M059J (cell line): ENCODE data around the gene SLC4A3. TPM values are rescaled to one million over a fixed set of nuclear protein-coding genes. Genes with fewer than 3 reads are reported as not detected.
A peak's percentile ranks its signal among the peaks of the same experiment; 100 is the strongest.
"Not testable (repeated sequence)": the region's sequence is repeated elsewhere in the genome, so short reads cannot be mapped to it uniquely, and the experiment has no call there.

Experiments used
- DNase-seq: peaks from one replicate; pipeline ENCODE4 v3.0.0-alpha.2; 2012; ENCODE audit warnings: low read depth
- total RNA-seq: library from RNA; depleted of rRNA; stranded (reverse); fragments of >200 nt; shearing (Covaris generic); gene quantifications from 2 replicates; pipeline ENCODE4 v1.2.3, GENCODE V29; 2014; rRNA removed

Gene SLC4A3
- total RNA-seq, 1 experiment from 2014 or later = 2.6 TPM

DNA sequence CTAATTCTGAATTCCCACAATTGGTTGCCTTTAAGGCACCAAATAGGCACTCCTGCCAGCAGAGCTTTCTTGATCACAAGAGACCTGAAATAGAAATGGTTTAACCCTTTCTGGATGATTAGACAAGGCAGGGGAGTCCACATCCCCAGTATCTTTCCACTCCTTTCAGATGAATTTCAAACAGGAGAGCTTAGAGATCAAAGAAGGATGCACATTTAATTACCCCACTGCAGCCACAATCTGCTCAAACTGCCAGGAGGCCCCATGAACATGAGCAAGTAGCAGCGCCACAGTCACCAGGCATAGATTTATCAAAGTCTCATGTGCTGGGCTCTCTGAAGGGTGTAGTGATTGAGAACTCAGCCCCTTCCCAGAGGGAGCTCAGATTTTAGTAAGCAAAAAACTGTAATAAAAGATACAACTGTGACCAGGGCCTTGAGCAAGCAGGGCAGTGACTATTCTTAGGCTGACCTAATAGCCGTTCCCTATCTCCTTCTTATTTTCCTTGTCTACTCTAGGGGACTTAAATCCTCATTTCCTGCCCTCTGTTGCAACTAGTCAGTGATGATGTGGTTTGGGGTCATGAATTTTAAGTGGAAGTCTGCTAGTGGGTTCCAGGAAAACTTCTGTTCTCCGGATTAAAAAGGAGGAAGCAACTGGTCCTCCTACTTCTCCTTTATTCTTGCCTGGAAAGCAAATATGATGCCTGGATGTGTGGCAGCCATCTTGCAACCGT lies 53.7 kb downstream of the SLC4A3 start:
- DNase-seq = peak; percentile 29

DNA sequence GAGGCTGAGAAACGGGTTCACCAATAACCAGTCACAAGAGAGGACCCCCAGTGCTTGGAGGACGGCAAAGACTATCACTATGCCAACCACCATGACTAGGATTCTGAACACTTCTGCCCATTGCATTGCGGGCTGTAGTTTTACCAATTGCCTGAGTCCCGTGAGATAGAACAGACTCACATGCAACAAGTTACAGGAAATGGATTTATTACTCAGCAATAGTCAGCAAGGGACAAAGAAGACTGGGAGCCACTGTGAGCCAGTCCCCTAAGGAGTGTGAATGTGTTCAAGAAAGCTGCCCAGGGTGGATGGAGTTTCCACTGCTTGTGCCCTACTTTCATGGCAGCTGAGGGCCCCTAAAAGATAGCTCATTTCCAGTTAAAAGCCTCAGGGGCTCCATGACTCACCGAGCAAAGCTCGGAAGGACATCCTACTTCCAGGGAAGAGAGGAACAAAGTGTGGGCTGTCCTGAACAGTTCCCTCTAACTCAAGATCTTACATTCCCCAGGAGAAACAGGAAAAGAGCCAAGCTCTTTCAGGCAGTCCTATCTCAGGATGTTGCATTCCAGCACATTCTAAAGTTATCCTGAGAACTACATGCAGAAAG lies 54.4 kb downstream of the SLC4A3 start:
- peak; percentile 81 for DNase-seq

DNA sequence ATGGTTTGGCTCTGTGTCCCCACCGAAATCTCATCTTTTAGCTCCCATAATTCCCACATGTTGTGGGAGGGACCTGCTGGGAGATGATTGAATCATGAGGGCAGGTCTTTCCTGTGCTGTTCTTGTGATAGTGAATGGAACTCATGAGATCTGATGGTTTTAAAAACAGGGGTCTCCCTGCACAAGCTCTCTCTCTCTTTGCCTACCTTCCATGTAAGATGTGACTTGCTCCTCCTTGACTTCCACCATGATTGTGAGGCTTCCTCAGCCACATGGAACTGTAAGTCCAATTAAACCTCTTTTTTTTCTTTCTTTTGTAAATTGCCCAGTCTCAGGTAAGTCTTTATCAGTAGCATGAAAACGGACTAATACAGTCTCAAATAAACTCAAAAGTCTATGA lies 56.0 kb downstream of the SLC4A3 start:
- DNase-seq = not testable (repeated sequence)

DNA sequence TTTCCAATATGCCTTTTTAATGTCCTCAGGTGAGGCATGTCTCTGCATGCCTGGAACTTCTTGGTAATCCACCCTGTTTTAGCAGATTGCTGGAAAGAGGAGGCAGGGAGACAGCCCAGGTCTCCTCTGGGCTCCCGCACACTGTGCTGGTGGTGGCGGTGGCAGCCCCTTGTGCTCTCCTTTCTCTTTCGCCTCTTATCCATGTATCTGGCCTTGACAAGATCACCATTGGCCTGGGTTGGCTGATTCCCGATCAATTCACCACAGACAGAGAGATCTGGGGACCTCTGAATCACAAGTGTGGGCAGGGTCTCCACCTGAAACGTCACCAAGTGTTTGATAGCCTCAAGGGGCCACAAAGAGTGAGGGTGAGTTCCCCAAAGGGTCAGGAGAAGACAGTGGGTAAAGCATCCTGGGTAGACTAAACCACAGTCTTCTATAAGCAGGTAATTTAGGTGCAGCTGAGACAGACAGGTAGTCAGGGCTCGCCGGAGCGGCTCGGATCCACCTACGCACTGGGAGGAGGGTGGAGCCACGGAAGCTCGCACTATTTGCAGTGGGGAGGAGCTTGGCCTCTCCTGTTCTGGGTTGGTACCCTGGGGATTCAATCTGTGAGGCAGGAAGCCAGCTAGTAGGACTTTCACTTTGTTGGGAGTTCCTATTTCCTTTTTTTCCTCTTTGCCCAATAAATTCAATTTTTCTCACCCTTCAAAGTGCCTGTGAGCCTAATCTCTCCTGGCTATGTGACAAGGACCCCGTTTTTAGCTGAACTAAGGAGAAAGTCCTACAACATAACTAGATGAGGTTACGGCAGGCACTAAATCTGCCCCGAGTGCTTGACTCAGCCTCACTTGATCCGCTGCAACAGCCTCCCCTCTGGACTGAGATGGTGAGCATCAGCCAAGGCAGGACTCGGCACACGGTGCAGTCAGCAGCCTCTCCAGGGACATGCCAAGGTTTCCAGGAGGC lies 57.6 kb downstream of the SLC4A3 start:
- DNase-seq = peak; percentile 79

DNA sequence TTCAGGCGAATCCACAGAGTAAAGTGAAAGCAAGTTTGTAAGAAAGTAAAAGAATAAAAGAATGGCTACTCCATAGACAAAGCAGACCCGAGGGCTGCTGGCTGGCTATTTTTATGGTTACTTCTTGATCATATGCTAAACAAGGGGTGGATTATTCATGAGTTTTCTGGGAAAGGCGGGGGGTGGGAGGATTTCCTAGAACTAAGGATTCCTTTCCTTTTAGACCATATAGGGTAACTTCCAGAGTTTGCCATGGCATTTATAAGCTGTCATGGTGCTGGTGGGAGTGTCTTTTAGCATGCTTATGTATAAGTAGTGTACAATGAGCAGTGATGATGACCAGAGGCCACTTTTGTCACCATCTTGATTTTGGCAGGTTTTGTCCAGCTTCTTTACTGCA lies 59.8 kb downstream of the SLC4A3 start:
- peak; percentile 89 for DNase-seq

DNA sequence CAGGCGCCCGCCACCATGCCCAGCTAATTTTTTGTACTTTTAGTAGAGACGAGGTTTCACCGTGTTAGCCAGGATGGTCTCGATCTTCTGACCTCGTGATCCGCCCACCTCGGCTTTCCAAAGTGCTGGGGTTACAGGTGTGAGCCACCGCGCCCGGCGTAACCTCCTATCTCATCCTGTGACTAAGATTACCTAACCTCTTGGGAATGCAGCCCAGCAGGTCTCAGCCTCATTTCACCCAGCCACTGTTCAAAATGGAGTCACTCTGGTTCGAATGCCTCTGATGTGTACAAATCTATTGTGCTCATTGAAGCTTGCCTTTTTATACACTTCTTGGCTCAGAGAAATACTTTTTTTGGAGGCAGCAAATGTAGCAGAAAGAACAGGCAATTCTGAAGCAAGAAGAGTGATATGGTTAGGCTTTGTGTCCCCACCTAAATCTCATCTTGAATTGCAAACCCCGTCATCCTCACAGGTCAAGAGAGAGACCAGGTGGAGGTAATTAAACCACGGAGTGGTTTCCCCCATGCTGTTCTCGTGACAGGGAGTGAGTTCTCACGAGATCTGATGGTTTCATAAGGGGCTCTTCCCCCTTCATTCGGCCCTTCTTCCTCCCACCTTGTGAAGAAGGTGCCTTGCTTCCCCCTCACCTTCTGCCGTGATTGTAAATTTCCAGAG lies 60.6 kb downstream of the SLC4A3 start:
- peak; percentile 25 for DNase-seq

DNA sequence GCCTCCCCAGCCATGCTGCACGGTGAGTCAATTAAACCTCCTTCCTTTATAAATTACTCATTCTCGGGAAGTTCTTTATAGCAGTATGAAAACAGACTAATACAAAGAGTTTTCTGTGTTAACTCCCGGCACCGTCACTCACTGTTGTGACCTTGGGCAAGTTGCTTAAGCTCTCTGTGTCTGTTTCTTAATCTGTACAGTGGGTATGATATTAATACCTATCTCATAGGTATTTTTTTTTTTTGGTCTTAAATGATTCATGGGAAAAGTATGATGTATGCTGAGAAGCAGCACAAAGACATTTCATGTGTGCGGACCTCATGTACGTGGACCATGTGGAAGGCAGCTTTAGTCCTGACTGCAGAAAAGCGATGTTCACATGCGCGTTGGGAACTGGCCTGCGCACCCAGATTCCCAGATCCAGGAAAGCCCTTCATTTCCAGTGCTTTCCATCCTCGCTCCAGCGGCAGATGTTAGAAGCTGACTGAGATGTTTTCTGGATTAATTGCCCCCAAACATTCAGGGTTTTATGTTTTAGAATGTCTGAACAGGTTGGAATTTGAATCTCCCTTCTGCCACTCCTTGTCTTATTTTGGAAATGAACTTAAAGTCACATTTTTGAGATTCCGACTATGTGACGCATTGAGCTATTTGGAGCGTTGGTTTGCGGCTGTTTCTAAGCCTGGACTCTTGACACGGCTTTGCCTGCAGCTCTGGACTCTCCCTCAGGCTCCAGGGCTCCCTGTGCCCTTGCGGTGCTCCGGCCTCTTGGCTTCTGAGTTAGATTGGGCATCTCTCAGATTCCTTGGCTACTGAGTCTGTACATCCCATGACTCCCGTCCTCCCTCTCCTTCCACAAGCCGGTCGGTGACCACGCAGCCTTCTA lies 61.4 kb downstream of the SLC4A3 start:
- peak; percentile 98 for DNase-seq

DNA sequence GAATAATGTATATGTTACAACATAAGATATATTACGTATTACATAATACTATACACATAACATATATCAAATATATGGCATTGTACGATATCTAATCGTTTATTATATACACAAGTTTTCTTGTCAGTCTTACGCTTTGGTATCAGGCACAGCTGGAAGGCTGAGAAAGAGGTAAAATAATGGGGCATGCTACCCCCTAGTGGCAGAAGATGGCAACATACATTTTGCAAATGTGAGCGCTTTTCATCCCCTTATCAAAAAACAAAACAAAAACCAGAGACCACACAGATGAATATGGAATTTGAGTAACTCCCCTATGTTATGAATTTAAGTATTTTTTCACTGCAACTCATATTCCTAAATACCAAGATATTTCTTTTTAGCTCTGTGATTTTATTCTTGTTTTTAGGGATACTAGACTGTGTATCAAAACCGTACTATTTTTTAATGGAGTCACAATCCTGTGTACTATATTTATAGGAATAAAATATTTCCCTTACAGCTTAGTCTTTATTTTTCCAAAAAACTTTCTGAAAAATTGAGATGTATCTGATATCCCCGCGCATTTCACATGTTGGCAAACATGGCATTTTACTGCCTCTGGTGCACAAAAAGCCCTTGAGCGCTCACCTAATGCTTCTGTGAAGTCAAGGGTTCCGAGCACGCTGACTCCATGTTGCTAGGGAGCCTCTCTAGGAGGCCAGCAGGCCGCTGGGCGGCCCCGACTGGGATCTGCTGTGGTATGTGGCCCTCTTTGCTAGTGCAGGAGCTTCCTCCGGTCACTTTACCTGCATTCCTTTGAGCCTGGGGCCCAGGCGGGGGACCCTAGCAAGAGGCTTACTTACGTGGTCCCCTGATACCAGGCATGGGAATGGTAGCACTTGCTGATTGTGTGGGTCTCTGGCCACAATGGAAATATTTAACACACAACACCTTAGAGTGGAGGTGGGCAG lies 62.5 kb downstream of the SLC4A3 start:
- DNase-seq = peak; percentile 73

DNA sequence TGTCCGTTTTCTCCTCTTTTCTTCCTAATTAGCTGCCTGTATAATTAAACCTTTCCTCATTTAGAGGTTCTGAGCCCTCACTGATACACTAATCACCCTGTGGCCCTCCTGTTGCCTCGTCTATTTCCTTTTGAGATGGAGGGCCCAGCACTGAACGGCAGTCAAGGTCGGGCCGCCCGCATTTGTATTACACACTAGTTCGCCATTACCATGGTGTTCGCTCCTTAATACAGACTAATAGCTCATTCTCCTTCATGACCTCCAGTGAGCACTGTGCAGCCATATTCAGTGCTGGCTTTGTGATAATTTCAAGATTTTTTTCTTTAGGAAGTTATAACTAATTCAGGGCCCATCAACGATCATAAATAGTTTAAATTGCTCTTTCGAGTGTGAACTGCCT lies 64.1 kb downstream of the SLC4A3 start:
- no peak for DNase-seq

Other genes with a start within 250 kb of the SLC4A3 start
- 75.8 and 88.2 TPM in 2 replicates for gene DNPEP, start 239.7 kb upstream of the SLC4A3 start, total RNA-seq
- 0.37 TPM in 1 of 2 replicates, not detected in the other for gene DES, start 209.3 kb upstream of the SLC4A3 start, total RNA-seq
- gene SPEG, start 192.8 kb upstream of the SLC4A3 start, total RNA-seq = 9.8 and 13.9 TPM in 2 replicates
- gene GMPPA, start 128.7 kb upstream of the SLC4A3 start, total RNA-seq = 81.6 and 89.2 TPM in 2 replicates
- 0.02 and 0.10 TPM in 2 replicates for gene ASIC4, start 113.1 kb upstream of the SLC4A3 start, total RNA-seq
- gene CHPF, start 83.8 kb upstream of the SLC4A3 start, total RNA-seq = 117 and 227 TPM in 2 replicates
- 2.5 and 3.5 TPM in 2 replicates for gene TMEM198, start 83.6 kb upstream of the SLC4A3 start, total RNA-seq
- gene OBSL1, start 56.1 kb upstream of the SLC4A3 start, total RNA-seq = 44.2 and 81.4 TPM in 2 replicates
- 0.12 and 0.20 TPM in 2 replicates for gene INHA, start 55.3 kb upstream of the SLC4A3 start, total RNA-seq
- 6.7 and 16.3 TPM in 2 replicates for gene STK11IP, start 29.8 kb upstream of the SLC4A3 start, total RNA-seq